RWPE1 (cell line): ENCODE data around the gene ERCC6L2.

Experiments used
- CTCF ChIA-PET: fragments of 350-600 bp; sonication (Branson Sonifier 250); formaldehyde crosslinking; extraction: SDS; loops from one replicate; lab custom pipeline; 2021; lab: Yijun Ruan, JAX
- POLR2A ChIA-PET: fragments of 400-600 bp; formaldehyde crosslinking; extraction: SDS; loops from one replicate; lab custom pipeline; 2020; ENCODE audit warnings: antibody characterized with exemption; ENCODE audit not compliant: low non-redundant PET; lab: Yijun Ruan, JAX
- DNase-seq: peaks from one replicate; pipeline ENCODE4 v3.0.0; 2012; ENCODE audit warnings: low spot score
- H3K27ac ChIP-seq: fragments of 450-650 bp; 2 replicates; pipeline ENCODE4 v1.5.1; 2017
- TF ChIP-seq, protein P1 (sequence below): fragments of 450-650 bp; conservative IDR thresholded peaks from 2 replicates; pipeline ENCODE4 v1.5.1; 2017; ENCODE audit warnings: low read depth, mild to moderate bottlenecking

The ERCC6L2 gene

DNA sequence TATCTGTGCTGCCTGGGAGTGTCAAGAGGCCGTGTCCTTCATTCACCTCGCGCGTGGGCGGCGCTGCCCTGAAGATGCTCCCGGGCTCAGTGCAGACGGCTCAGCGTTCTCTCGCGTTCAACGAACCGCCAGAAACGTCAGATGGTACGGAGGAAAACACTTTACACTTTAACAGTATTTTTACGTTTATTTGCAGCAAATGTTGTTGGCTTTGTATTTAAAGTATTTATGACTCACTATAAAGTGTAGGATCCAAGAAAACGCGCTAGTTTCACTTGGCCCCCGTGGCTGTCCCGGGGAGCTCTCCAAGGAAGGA, 544 bp upstream of the ERCC6L2 start:
- peak overlapping the region; percentile 99 for H3K27ac ChIP-seq
- DNase-seq, result peak; percentile 52
- ChIA-PET POLR2A (interaction anchor here (0.5 to 1.1 kb wide), 3 partner anchors 9 to 1404 kb away, joined by 3 to 4 read pairs (median 3); no protein-coding TSS in a partner anchor), CTCF (interaction anchor here (0.6 to 1.3 kb wide), 3 partner anchors 138 to 342 kb away, joined by 3 to 4 read pairs (median 3); no protein-coding TSS in a partner anchor)
- TF ChIP-seq, protein P1, sequence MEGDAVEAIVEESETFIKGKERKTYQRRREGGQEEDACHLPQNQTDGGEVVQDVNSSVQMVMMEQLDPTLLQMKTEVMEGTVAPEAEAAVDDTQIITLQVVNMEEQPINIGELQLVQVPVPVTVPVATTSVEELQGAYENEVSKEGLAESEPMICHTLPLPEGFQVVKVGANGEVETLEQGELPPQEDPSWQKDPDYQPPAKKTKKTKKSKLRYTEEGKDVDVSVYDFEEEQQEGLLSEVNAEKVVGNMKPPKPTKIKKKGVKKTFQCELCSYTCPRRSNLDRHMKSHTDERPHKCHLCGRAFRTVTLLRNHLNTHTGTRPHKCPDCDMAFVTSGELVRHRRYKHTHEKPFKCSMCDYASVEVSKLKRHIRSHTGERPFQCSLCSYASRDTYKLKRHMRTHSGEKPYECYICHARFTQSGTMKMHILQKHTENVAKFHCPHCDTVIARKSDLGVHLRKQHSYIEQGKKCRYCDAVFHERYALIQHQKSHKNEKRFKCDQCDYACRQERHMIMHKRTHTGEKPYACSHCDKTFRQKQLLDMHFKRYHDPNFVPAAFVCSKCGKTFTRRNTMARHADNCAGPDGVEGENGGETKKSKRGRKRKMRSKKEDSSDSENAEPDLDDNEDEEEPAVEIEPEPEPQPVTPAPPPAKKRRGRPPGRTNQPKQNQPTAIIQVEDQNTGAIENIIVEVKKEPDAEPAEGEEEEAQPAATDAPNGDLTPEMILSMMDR, result no peak

DNA sequence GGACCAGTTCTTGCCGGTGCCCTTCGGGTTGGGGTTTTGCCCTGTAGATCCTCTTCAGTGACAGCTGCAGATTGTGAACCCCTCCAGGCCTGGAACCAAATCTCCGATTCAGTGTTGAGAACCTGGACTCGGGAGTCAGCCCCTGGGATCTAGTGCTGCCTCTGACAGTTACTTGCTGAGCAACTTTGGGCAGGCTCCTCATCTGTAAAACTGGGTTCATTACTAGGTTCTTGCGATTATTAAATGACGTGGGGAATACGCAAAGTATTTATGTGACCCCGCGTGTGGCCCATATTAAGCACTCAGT, 600 bp downstream of the ERCC6L2 start:
- CTCF ChIA-PET, result interaction anchor here (0.5 to 0.7 kb wide), 3 partner anchors 21 to 708 kb away, joined by 3 read pairs; no protein-coding TSS in a partner anchor
- POLR2A ChIA-PET, result interaction anchor here (0.8 kb wide), 1 partner anchor 264 kb away, joined by 3 read pairs; no protein-coding TSS in a partner anchor
- peak overlapping the region; percentile 99 for H3K27ac ChIP-seq
- no peak for DNase-seq
- TF ChIP-seq, protein P1, result 0 out of 2 replicates have a peak, but pooled peaks have one; percentile 5

DNA sequence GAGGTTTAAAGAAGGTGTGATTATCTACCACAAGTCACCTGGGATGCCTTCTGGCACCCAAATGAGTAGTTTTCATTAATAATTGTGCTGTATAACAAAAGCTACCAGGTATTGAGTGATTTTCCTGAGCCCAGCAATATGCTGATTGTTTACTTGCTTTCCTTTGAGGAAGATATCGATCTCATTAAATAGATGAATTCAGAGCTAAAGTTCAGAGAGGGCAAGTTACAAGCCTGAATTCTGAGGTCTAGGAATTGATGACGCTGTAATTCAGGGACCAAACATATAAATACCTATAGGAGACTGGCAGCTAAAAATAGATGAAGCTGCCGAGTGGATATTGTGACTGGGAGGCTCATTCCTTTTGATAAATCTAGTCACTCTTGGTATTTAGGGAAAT, 1.1 kb downstream of the ERCC6L2 start:
- peak overlapping the region; percentile 99 for H3K27ac ChIP-seq
- ChIA-PET CTCF (interaction anchor here (0.5 to 0.7 kb wide), 3 partner anchors 548 to 1280 kb away, joined by 3 read pairs; no protein-coding TSS in a partner anchor), POLR2A (no interaction called here)

DNA sequence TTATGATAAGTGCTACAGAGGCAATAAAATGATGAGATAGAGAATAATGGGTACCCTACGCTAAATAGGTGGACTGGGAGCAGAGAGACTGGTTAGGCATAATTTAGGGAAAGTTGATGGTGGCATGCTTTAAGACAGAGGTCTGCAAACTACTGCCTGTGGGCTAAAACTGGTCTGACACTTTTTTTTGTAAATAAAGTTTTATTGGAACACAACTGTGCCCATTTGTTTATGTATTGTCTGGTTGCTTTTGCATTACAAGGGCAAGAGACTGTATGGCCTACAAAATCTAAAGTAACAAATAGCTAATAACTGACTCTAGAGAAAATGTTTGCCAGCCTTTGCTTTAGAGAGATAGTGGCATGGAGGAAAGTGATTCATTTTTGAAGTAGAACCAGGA, 2.5 kb downstream of the ERCC6L2 start:
- H3K27ac ChIP-seq, result no peak overlapping the region
- ChIA-PET CTCF (no interaction called here), POLR2A (no interaction called here)
- DNase-seq, result no peak
- TF ChIP-seq, protein P1, result no peak

More for the DNA sequence above, 1.1 kb downstream of the ERCC6L2 start:
- TF ChIP-seq, protein P1, result no peak
- DNase-seq, result peak; percentile 44

DNA sequence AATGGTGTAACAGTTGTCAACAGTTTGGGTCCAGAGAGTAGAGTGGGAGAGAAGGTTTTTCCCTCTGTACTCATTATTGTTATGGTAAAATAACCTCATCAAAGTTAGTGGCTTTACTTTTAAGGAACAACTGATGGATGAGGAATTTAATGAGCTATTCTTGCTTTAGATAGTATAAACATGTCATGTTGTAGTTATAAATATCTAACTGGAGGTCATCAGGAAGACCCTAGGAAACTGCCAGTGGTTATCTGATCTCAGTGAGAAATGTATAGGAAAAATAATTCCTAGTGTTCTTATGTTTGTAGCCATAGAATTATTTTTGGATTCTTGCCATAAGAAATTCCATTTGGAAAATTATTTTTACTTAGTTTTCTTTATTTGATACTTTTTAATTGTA, 4.1 kb downstream of the ERCC6L2 start:
- TF ChIP-seq, protein P1, result no peak
- CTCF ChIA-PET, result interaction anchor here (0.7 kb wide), 2 partner anchors 731 to 1212 kb away, joined by 3 read pairs; no protein-coding TSS in a partner anchor
- POLR2A ChIA-PET, result interaction anchor here (0.7 kb wide), 1 partner anchor 149 kb away, joined by 3 read pairs; no protein-coding TSS in a partner anchor
- no peak overlapping the region for H3K27ac ChIP-seq
- DNase-seq, result no peak

DNA sequence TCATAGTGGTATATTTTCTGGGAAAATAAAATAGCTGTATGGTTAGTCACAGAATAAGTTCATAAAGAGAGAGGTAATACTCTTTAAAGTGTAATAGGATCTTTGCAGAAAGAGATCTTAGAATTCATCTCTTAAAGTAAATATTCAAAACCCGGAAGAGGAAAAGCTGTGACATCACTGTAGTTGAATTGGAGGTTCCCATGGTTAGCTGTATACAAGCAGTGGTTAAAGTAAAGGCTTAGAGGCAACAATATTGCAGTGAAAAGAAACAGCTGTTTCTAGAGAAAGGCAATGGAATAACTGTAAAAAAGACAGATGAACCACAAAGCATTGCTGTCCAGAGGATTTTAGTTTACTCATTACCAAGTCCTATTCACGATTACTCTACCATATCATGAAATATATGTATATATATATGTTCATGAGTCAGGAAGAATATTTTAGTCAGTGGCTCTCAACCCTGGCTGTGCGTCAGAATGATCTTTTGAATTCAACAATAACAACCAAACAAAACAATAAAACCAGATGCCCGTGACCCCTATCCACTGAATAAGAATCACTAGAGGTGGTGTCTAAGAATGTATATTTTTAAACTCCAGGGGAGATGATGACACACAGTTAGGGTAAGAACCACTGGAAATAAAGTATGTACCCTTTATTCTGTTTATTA, 4.7 kb downstream of the ERCC6L2 start:
- CTCF ChIA-PET, result interaction anchor here (0.6 to 0.7 kb wide), 4 partner anchors 114 to 1211 kb away, joined by 3 read pairs; no protein-coding TSS in a partner anchor

More for the DNA sequence above, 4.7 kb downstream of the ERCC6L2 start:
- TF ChIP-seq, protein P1, result no peak
- H3K27ac ChIP-seq, result no peak overlapping the region
- POLR2A ChIA-PET, result no interaction called here
- DNase-seq, result no peak
